K562 (cell line): ENCODE data around the gene THADA. TPM values are rescaled to one million over a fixed set of nuclear protein-coding genes. Genes with fewer than 3 reads are reported as not detected.
A peak's percentile ranks its signal among the peaks of the same experiment; 100 is the strongest.

Experiments
- AFF1 ChIP-seq, 2 experiments: fragments of 450-650 bp; IDR thresholded peaks; 2 replicates each; pipeline ENCODE4 v1.6.1; 2018; ENCODE audit warnings: mild to moderate bottlenecking in 2 of 2, low read depth in 1 of 2; ENCODE audit not compliant: partially characterized antibody in 2 of 2
- BRF1 ChIP-seq: IDR thresholded peaks from 3 replicates; pipeline ENCODE4 v1.6.1; 2011; ENCODE audit warnings: borderline replicate concordance, mild to moderate bottlenecking; ENCODE audit not compliant: insufficient read length; ENCODE audit errors: extremely low read depth
- BRF2 ChIP-seq: IDR thresholded peaks from 3 replicates; pipeline ENCODE4 v1.6.1; 2011; ENCODE audit warnings: borderline replicate concordance, mild to moderate bottlenecking; ENCODE audit not compliant: insufficient read length, insufficient read depth
- CBX2 ChIP-seq: fragments of 200-600 bp; sonication (generic); IDR thresholded peaks from one replicate; pipeline ENCODE4 v1.6.1; 2012; ENCODE audit warnings: mild to moderate bottlenecking, low read length, inconsistent platforms; ENCODE audit not compliant: insufficient read depth, poor library complexity, severe bottlenecking
- DPF2 ChIP-seq: fragments of 450-650 bp; IDR thresholded peaks from 2 replicates; pipeline ENCODE4 v1.6.1; 2016
- ETV6 ChIP-seq, 3 experiments: fragments of 150-350 bp in 1 of 3; sonication (generic) in 1 of 3; formaldehyde crosslinking in 1 of 3; IDR thresholded peaks; 2 replicates each; pipeline versions ENCODE4 v1.6.1 to v1.8.0; 2014 to 2022; ENCODE audit warnings: borderline replicate concordance in 2 of 3, low read depth in 2 of 3, antibody characterized with exemption in 1 of 3, low read length in 1 of 3, mild to moderate bottlenecking in 1 of 3, missing genetic modification reagents in 1 of 3
- HMGXB4 ChIP-seq: sonication (generic); formaldehyde crosslinking; IDR thresholded peaks from 2 replicates; pipeline ENCODE4 v1.8.1; 2023; ENCODE audit warnings: mild to moderate bottlenecking, missing genetic modification reagents
- MXI1 ChIP-seq: IDR thresholded peaks from 2 replicates; pipeline ENCODE4 v1.6.1; 2011; ENCODE audit warnings: low read depth, mild to moderate bottlenecking, improper control_type of control experiment, low read length
- MYNN ChIP-seq, 2 experiments: sonication (generic); formaldehyde crosslinking in 1 of 2; IDR thresholded peaks; 2 replicates each; pipeline versions ENCODE4 v1.5.0 to v1.6.1; 2016 to 2020; ENCODE audit warnings: antibody characterized with exemption in 1 of 2, missing genetic modification reagents in 1 of 2
- NCOA1 ChIP-seq: fragments of 450-650 bp; IDR thresholded peaks from 2 replicates; pipeline ENCODE4 v1.6.1; 2016; ENCODE audit warnings: low read depth
- OTX1 ChIP-seq: fragments of 450-650 bp; formaldehyde crosslinking; IDR thresholded peaks from 2 replicates; pipeline ENCODE4 v1.4.0; 2022; ENCODE audit warnings: mild to moderate bottlenecking
- PML ChIP-seq: IDR thresholded peaks from 2 replicates; pipeline ENCODE4 v1.6.1; 2012; ENCODE audit warnings: low read length, inconsistent platforms
- POLR2A ChIP-seq: fragments of 450-650 bp; conservative IDR thresholded peaks from 2 replicates; pipeline ENCODE4 v1.6.1; 2016
- SNAPC5 ChIP-seq: fragments of 250-450 bp; sonication (Bioruptor Pico); IDR thresholded peaks from 2 replicates; pipeline ENCODE4 v1.8.0; 2021; ENCODE audit warnings: moderate library complexity, mild to moderate bottlenecking, inconsistent platforms
- SRSF9 ChIP-seq: fragments of 200-400 bp; formaldehyde crosslinking; IDR thresholded peaks from 2 replicates; pipeline ENCODE4 v1.6.1; 2017; ENCODE audit warnings: low read depth, low read length, borderline replicate concordance
- U2AF2 ChIP-seq: fragments of 200-400 bp; formaldehyde crosslinking; optimal IDR thresholded peaks from 2 replicates; pipeline ENCODE3; 2017; ENCODE audit warnings: low read depth, mild to moderate bottlenecking, low read length
- ZBTB8A ChIP-seq: fragments of 450-650 bp; IDR thresholded peaks from 2 replicates; pipeline ENCODE4 v1.6.1; 2018; ENCODE audit warnings: mild to moderate bottlenecking, moderate library complexity; ENCODE audit not compliant: partially characterized antibody
- ZNF280A ChIP-seq: fragments of 450-650 bp; IDR thresholded peaks from 2 replicates; pipeline ENCODE4 v1.6.1; 2018; ENCODE audit warnings: mild to moderate bottlenecking, low read depth; ENCODE audit not compliant: partially characterized antibody
- polyA plus RNA-seq, 8 experiments: library from polyadenylated mRNA; depleted of rRNA in 4 of 8; stranded (reverse) in 5 of 8; unstranded in 3 of 8; fragments of >200 nt; fragmentation: Nextera tagmentation in 2 of 8; fragmentation: Illumina TruSeq in 1 of 8; extraction: Ambion mirVana in 2 of 8; extraction: Trizol in 1 of 8; gene quantifications; 2 replicates each; pipeline versions ENCODE4 v1.2.1 to v1.2.3, GENCODE V29; 2011 to 2014; ENCODE audit warnings: inconsistent platforms in 1 of 8, missing spikeins in 1 of 8
- total RNA-seq, 7 experiments: library from RNA; depleted of rRNA in 6 of 7; stranded (reverse); fragments of >200 nt in 6 of 7; fragmentation: Illumina TruSeq in 2 of 7; extraction: Trizol in 2 of 7; gene quantifications; 2 replicates each; pipeline versions ENCODE4 v1.2.1 to v1.2.3, GENCODE V29; 2011 to 2021; ENCODE audit warnings: low replicate concordance in 1 of 7

THADA gene
- total and polyA plus RNA-seq, 9 of the 15 experiments (the other 6 are each of a cell fraction or from before 2014, with no cell fraction given) = 17.8 to 34.7 (median 31.9) TPM

- TF ChIP-seq BRF2 (no peak), CBX2 (no peak), ETV6 (IDR thresholded peaks at IDR 0.05; ENCODE audit: borderline replicate concordance in 1 of 2, low read depth in 2 of 2, low read length in 1 of 2) (no peak), ETV6 (CRISPR knock-in tag; IDR thresholded peaks at IDR 0.05; ENCODE audit: borderline replicate concordance) (0 out of 2 replicates have a peak, but pooled peaks have one; percentile 75), U2AF2 (no peak), SRSF9 (no peak), POLR2A (no peak), SNAPC5 (CRISPR knock-in tag) (no peak), PML (no peak), OTX1 (no peak), BRF1 (no peak), ZBTB8A (no peak), HMGXB4 (CRISPR knock-in tag) (peak; percentile 74; the same call in 1 of the 2 replicates), MXI1 (no peak), AFF1 (IDR thresholded peaks at IDR 0.05; ENCODE audit: low read depth in 1 of 2, partially characterized antibody in 2 of 2) (no peak), NCOA1 (no peak), MYNN (IDR thresholded peaks at IDR 0.05) (no peak), MYNN (CRISPR knock-in tag; IDR thresholded peaks at IDR 0.05) (no peak), ZNF280A (no peak), DPF2 (no peak)
These were observed 370.6 kb downstream of the THADA start (continued) for GRCh38 chr2:43225093-43225787.
